Hepatocyte (in vitro differentiated cells): ENCODE measurements around the gene OR14I1. TPM values are rescaled to one million over a fixed set of nuclear protein-coding genes. Genes with fewer than 3 reads are reported as not detected.

Experiments
- polyA plus RNA-seq: library from polyadenylated mRNA; unstranded; fragments of >200 nt; fragmentation: Nextera tagmentation; extraction: Ambion mirVana; gene quantifications from 2 replicates; pipeline ENCODE4 v1.2.1, GENCODE V29; 2016
- small RNA-seq: library from RNA; depleted of rRNA; stranded (forward); fragments of <200 nt; gene quantifications from one replicate; pipeline ENCODE3, GENCODE V24; 2014
- total RNA-seq: library from RNA; depleted of rRNA; stranded (reverse); fragments of >200 nt; gene quantifications from 2 replicates; pipeline ENCODE4 v1.2.3, GENCODE V29; 2014

Gene OR14I1
- total and polyA plus RNA-seq, 2 experiments from 2014 or later, result not detected

Small RNAs within 50 kb of the gene (small RNA-seq; reads per million reads assigned to genes)
- not detected for gene AHCYP8

Other genes with a start within 250 kb of the OR14I1 start
- not detected in 2 replicates for gene OR2T3, start 229.4 kb downstream of the OR14I1 start, total RNA-seq
- not detected in 2 replicates for gene OR2T3, start 229.4 kb downstream of the OR14I1 start, polyA plus RNA-seq
- gene OR2T5, start 214.2 kb downstream of the OR14I1 start, total RNA-seq, result not detected in 2 replicates
- gene OR2T5, start 214.2 kb downstream of the OR14I1 start, polyA plus RNA-seq, result not detected in 2 replicates
- gene OR2G6, start 194.7 kb downstream of the OR14I1 start, total RNA-seq, result not detected in 2 replicates
- gene OR2G6, start 194.7 kb downstream of the OR14I1 start, polyA plus RNA-seq, result not detected in 2 replicates
- gene OR2T29, start 140.0 kb downstream of the OR14I1 start, total RNA-seq, result not detected in 2 replicates
- not detected in 2 replicates for gene OR2T29, start 140.0 kb downstream of the OR14I1 start, polyA plus RNA-seq
- gene OR2T34, start 128.0 kb downstream of the OR14I1 start, total RNA-seq, result not detected in 2 replicates
- not detected in 2 replicates for gene OR2T34, start 128.0 kb downstream of the OR14I1 start, polyA plus RNA-seq
- gene OR2T10, start 105.1 kb downstream of the OR14I1 start, total RNA-seq, result not detected in 2 replicates
- gene OR2T10, start 105.1 kb downstream of the OR14I1 start, polyA plus RNA-seq, result not detected in 2 replicates
- gene OR2T11, start 67.7 kb downstream of the OR14I1 start, total RNA-seq, result not detected in 2 replicates
- gene OR2T11, start 67.7 kb downstream of the OR14I1 start, polyA plus RNA-seq, result not detected in 2 replicates
- gene OR2T35, start 57.5 kb downstream of the OR14I1 start, total RNA-seq, result not detected in 2 replicates
- gene OR2T35, start 57.5 kb downstream of the OR14I1 start, polyA plus RNA-seq, result not detected in 2 replicates
- not detected in 2 replicates for gene OR2T27, start 47.2 kb downstream of the OR14I1 start, total RNA-seq
- not detected in 2 replicates for gene OR2T27, start 47.2 kb downstream of the OR14I1 start, polyA plus RNA-seq
- not detected in 2 replicates for gene LYPD8, start 53.0 kb upstream of the OR14I1 start, total RNA-seq
- not detected in 2 replicates for gene LYPD8, start 53.0 kb upstream of the OR14I1 start, polyA plus RNA-seq
- gene SH3BP5L, start 123.1 kb upstream of the OR14I1 start, total RNA-seq, result 13.2 and 17.2 TPM in 2 replicates
- 5.3 and 6.5 TPM in 2 replicates for gene SH3BP5L, start 123.1 kb upstream of the OR14I1 start, polyA plus RNA-seq
- gene ZNF672, start 135.5 kb upstream of the OR14I1 start, total RNA-seq, result 19.0 and 23.6 TPM in 2 replicates
- gene ZNF672, start 135.5 kb upstream of the OR14I1 start, polyA plus RNA-seq, result 30.7 and 34.7 TPM in 2 replicates
- gene ZNF692, start 156.3 kb upstream of the OR14I1 start, total RNA-seq, result 24.2 and 42.1 TPM in 2 replicates
- gene ZNF692, start 156.3 kb upstream of the OR14I1 start, polyA plus RNA-seq, result 60.8 and 79.9 TPM in 2 replicates
- gene PGBD2, start 203.5 kb upstream of the OR14I1 start, total RNA-seq, result 5.6 and 8.0 TPM in 2 replicates
- 5.6 and 6.6 TPM in 2 replicates for gene PGBD2, start 203.5 kb upstream of the OR14I1 start, polyA plus RNA-seq